Measurements from ENCODE around the gene CYTH1. TPM values are rescaled to one million over a fixed set of nuclear protein-coding genes. Genes with fewer than 3 reads are reported as not detected.

Gene CYTH1
- total RNA-seq, 6 donors from 2014 or later: 113 to 295 (median 121) TPM

DNA sequence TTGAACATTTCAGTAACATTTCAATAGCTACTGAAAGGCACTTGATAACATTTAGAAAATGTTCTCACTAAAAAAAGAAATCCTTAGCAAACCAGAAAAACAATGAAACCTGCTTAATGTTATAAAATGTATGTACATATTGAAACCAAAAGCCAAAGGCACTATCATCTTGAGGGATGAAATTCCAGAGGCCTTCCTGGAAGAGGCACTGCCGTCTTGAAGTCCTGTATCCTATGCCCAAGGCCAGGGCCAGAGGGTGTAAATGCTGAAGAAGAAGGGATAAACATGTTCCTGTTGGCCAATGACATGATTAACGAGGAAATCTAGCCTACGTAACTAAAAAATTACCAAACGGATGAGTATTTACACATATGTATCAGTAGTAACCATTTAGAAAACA lies 147.9 kb downstream of the CYTH1 start:
- Histone ChIP-seq H3K9me3 (no peaks in the 10 kb centered on the region), H3K36me3 (no peaks in the 10 kb centered on the region), H3K27me3 (no peaks in the 10 kb centered on the region), H3K4me3 (no peak overlapping the region), H3K4me1 (no peaks in the 10 kb centered on the region), H3K27ac (no peak overlapping the region)
- no peak for DNase-seq
- WGBS, 2 donors: 83 to 88% methylated on average over 4 of the region's 4 CpGs
- no peak for TF ChIP-seq EP300 (IDR thresholded peaks at IDR 0.05)
- TF ChIP-seq, protein P1, sequence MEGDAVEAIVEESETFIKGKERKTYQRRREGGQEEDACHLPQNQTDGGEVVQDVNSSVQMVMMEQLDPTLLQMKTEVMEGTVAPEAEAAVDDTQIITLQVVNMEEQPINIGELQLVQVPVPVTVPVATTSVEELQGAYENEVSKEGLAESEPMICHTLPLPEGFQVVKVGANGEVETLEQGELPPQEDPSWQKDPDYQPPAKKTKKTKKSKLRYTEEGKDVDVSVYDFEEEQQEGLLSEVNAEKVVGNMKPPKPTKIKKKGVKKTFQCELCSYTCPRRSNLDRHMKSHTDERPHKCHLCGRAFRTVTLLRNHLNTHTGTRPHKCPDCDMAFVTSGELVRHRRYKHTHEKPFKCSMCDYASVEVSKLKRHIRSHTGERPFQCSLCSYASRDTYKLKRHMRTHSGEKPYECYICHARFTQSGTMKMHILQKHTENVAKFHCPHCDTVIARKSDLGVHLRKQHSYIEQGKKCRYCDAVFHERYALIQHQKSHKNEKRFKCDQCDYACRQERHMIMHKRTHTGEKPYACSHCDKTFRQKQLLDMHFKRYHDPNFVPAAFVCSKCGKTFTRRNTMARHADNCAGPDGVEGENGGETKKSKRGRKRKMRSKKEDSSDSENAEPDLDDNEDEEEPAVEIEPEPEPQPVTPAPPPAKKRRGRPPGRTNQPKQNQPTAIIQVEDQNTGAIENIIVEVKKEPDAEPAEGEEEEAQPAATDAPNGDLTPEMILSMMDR (IDR thresholded peaks at IDR 0.05): no peak
- TF ChIP-seq POLR2AphosphoS5 (IDR thresholded peaks at IDR 0.05): no peak
- no peak for TF ChIP-seq POLR2A (IDR thresholded peaks at IDR 0.05)
- ATAC-seq (ENCODE audit: low FRiP score in 2 of 2): no peak

DNA sequence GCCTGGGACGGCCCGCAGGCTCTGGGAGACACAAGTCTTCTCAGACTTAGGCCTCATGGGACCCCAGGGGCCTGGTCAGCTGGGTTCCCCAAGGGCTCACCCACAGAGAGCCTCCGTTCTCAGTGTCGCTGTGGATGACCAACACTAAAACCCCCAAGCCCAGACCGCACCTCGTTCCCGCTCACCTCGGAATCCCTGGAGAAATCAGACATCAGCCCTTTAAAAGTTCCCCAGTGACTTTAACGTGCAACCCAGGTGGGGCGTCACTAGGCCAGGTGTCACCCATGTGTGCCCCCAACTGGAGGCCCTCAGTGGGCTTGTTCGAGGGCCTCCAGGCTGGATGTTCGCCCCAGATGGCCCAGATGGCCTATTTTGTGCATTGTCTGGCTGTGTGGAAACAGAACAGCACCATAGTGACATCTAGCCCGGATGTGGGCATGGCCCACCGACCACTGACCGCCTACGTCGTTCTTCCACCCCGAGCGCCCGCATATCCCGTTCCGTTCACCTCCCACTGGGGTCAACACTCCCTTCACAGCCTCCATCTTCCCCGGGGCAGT lies 152.6 kb downstream of the CYTH1 start:
- H3K4me3 ChIP-seq: no peak overlapping the region
- DNase-seq: no peak
- no peaks in the 10 kb centered on the region for H3K27me3 ChIP-seq
- no peak for TF ChIP-seq POLR2A (IDR thresholded peaks at IDR 0.05)
- WGBS, 2 donors: 95 to 96% methylated on average over 18 to 23 of the region's 23 CpGs
- H3K9me3 ChIP-seq: no peaks in the 10 kb centered on the region
- no peaks in the 10 kb centered on the region for H3K4me1 ChIP-seq
- H3K27ac ChIP-seq: no peak overlapping the region
- H3K36me3 ChIP-seq: no peaks in the 10 kb centered on the region
- no peak for ATAC-seq (ENCODE audit: low FRiP score in 2 of 2)

DNA sequence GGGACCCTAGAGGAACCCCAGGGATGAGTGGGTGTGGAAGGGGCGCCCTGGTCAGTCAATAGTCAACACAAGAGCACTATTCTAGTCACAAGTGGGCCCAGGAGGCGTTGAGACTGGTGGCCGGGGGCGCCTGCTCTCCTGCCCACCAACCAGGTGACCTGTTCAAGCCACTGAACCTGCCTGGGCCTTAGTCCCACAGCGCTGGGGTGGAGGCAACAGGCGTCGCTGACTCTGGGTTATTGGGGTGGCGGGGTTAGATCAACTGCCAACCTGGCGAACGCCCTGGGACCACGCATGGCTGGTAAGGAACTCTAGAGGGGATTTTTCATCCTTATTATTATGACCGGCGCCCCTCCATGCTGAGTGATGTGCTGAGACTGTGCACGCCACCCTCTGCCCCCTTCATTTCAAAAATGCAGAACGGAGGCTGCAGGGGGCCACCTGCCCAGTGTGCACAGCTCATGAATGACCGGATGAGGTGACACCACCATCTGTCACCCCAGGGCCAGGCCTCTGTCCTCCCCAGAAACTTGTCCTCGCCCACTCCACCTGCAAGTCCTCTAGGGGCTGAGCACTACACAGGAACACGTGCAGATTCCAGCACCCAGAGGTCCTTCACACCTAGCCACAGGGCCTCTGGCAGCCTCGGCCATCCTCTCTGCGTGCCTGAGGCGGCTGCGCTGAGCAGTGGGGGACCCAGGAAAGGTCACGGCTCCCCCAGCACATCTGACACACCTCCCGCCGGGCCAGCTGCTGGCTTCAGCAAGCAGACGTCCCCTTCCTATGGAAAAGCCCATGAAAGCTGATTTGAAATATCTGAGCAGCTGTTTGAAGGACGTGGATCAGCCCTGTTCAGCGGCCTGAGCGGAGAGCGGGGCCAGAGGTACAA lies 153.3 kb downstream of the CYTH1 start:
- no peak for DNase-seq
- ATAC-seq (ENCODE audit: low FRiP score in 2 of 2): peak in 1 of 2 donors; percentile 41
- H3K4me1 ChIP-seq: no peaks in the 10 kb centered on the region
- 96 to 97% methylated on average over 17 to 30 of the region's 30 CpGs for WGBS, 2 donors
- no peak overlapping the region for H3K27ac ChIP-seq
- TF ChIP-seq, protein P1 (IDR thresholded peaks at IDR 0.05): no peak
- TF ChIP-seq EP300 (IDR thresholded peaks at IDR 0.05) (no peak), POLR2AphosphoS5 (IDR thresholded peaks at IDR 0.05) (no peak), POLR2A (IDR thresholded peaks at IDR 0.05) (no peak)
- no peaks in the 10 kb centered on the region for H3K9me3 ChIP-seq
- no peak overlapping the region for H3K4me3 ChIP-seq
- no peaks in the 10 kb centered on the region for H3K36me3 ChIP-seq
- no peaks in the 10 kb centered on the region for H3K27me3 ChIP-seq

DNA sequence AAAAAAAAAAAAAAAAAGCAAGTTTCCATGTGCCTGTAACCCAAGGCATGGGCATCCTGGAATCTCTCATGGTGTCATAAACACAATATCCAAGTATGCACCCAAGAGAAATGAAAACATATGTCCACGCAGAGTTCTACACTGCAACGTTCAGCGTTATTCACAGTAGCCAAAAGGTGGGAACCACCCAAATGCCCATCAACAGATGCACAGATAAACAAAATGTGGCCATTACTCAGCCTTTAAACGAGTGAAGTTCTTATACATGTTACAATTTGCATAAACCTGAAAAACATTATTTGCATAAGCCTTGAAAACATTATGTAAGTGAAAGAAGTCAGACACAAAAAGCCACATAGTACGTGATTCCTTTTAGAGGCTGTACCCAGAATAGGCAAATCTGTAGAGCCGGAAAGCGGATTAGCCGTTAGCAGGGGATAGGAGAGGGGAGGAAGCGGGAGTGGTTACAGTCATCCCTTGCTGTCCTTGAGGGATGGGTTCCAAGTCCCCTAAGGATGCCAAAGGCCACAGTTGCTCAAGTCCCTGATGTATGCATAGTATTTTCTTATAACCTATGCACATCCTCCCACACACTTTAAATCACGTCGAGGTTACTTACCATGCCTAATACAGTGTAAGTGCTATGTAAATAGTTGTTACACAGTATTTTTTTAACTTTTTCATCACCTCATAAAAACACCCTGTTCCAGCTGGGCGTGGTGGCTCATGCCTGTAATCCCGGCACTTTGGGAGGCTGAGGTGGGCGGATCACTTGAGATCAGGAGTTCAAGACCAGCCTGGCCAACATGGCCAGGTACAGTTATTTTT lies 157.5 kb downstream of the CYTH1 start:
- WGBS, 2 donors: 78 to 83% methylated on average over 14 of the region's 14 CpGs
- no peak overlapping the region for H3K4me3 ChIP-seq
- H3K36me3 ChIP-seq: no peaks in the 10 kb centered on the region
- H3K27me3 ChIP-seq: no peaks in the 10 kb centered on the region
- H3K27ac ChIP-seq: no peak overlapping the region
- ATAC-seq (ENCODE audit: low FRiP score in 2 of 2) (no peak), DNase-seq (no peak)
- TF ChIP-seq EP300 (IDR thresholded peaks at IDR 0.05) (no peak), POLR2AphosphoS5 (IDR thresholded peaks at IDR 0.05) (no peak), POLR2A (IDR thresholded peaks at IDR 0.05) (no peak)
- TF ChIP-seq, protein P1 (IDR thresholded peaks at IDR 0.05): no peak
- H3K4me1 ChIP-seq: no peaks in the 10 kb centered on the region
- no peaks in the 10 kb centered on the region for H3K9me3 ChIP-seq

Small RNA genes within 50 kb of the gene (small RNA-seq; reads per million reads assigned to genes)
- 0 reads per million in 4 donors for gene RNU6-638P

Other genes with a start within 250 kb of the CYTH1 start
- 10 to 100 TPM in 1 of 6 donors, 1 to 10 TPM in 5; 2.0 to 21.0 (median 3.7) TPM for gene DNAH17, start 204.9 kb downstream of the CYTH1 start, total RNA-seq
- gene USP36, start 58.5 kb upstream of the CYTH1 start, total RNA-seq: 10 to 100 TPM; 31.1 to 76.5 (median 55.4) TPM
- gene CEP295NL, start 120.9 kb upstream of the CYTH1 start, total RNA-seq: 10 to 100 TPM in 2 of 6 donors, 1 to 10 TPM in 4; 2.6 to 61.8 (median 4.2) TPM
- 100 to 1,000 TPM in 4 of 6 donors, 10 to 100 TPM in 2; 60.8 to 313 (median 145) TPM for gene TIMP2, start 143.1 kb upstream of the CYTH1 start, total RNA-seq
- gene LGALS3BP, start 197.7 kb upstream of the CYTH1 start, total RNA-seq: 1,000 to 10,000 TPM in 1 of 6 donors, 100 to 1,000 TPM in 5; 257 to 1,111 (median 533) TPM
- gene CANT1, start 227.5 kb upstream of the CYTH1 start, total RNA-seq: 10 to 100 TPM; 19.5 to 77.8 (median 38.6) TPM
- gene C1QTNF1, start 241.9 kb upstream of the CYTH1 start, total RNA-seq: 10 to 100 TPM in 4 of 6 donors, 1 to 10 TPM in 2; 9.3 to 30.4 (median 14.1) TPM

Measured in upper lobe of left lung (tissue), 6 donors.